HepG2 (cell line): Measurements from ENCODE around the gene PMEPA1. TPM values are rescaled to one million over a fixed set of nuclear protein-coding genes. Genes with fewer than 3 reads are reported as not detected.
A peak's percentile ranks its signal among the peaks of the same experiment; 100 is the strongest.

Experiments used
- ATAC-seq: fragments of 200-7000 bp; cut with Tn5 transposase; 3 replicates; pipeline ENCODE4 v1.9.1; 2020; ENCODE audit warnings: mild to moderate bottlenecking, moderate library complexity
- BruUV-seq: library from RNA; stranded (reverse); fragments of 400-500 nt; replicated peaks from 2 replicates; lab custom pipeline; 2021; lab: Mats Ljungman, UMichigan
- CTCF ChIA-PET: fragments of 300-600 bp; formaldehyde crosslinking; extraction: SDS; loops from one replicate; lab custom pipeline; 2021; ENCODE audit warnings: low total read pairs, inconsistent platforms, low intra/inter-chr PET ratio; lab: Yijun Ruan, JAX
- POLR2A ChIA-PET: fragments of 350-600 bp; sonication (Branson Sonifier 250); formaldehyde crosslinking; loops from one replicate; lab custom pipeline; 2020; ENCODE audit warnings: antibody characterized with exemption, inconsistent platforms; lab: Yijun Ruan, JAX
- DNase-seq: peaks from one replicate; pipeline ENCODE4 v3.0.0-alpha.2; 2015; ENCODE audit warnings: low spot score
- FAIRE-seq: peaks from 3 replicates; lab custom pipeline; 2011; peaks lifted over from hg19 to GRCh38; lab: Jason Lieb, UNC
- H2AFZ ChIP-seq: one replicate; pipeline ENCODE4 v1.6.1; 2011; ENCODE audit warnings: low read length, inconsistent platforms
- H3K27ac ChIP-seq: fragments of 300-600 bp; 3 replicates; pipeline ENCODE4 v1.8.0; 2011; ENCODE audit warnings: mixed run types, mild to moderate bottlenecking, mixed read lengths, low read length, inconsistent platforms; ENCODE audit not compliant: insufficient read depth; ENCODE audit errors: extremely low read length
- H3K27me3 ChIP-seq, 2 experiments: fragments of 200-600 bp in 1 of 2; 2 replicates in 1 of 2; 3 replicates in 1 of 2; pipeline versions ENCODE4 v1.6.0 to v1.8.0; 2011; ENCODE audit warnings: low read length in 2 of 2, mild to moderate bottlenecking in 2 of 2, moderate library complexity in 2 of 2, inconsistent platforms in 1 of 2; ENCODE audit not compliant: insufficient read depth in 2 of 2, control insufficient read depth in 1 of 2
- H3K36me3 ChIP-seq, 2 experiments: fragments of 200-600 bp in 1 of 2; replicated peaks in 1 of 2; 2 replicates in 1 of 2; 3 replicates in 1 of 2; pipeline versions ENCODE4 v1.5.1 to v1.8.0; 2011; ENCODE audit warnings: low read length in 2 of 2, inconsistent platforms in 1 of 2; ENCODE audit not compliant: insufficient read depth in 2 of 2, control insufficient read depth in 1 of 2
- H3K4me1 ChIP-seq: 2 replicates; pipeline ENCODE4 v1.5.1; 2012; ENCODE audit warnings: low read length, inconsistent platforms; ENCODE audit not compliant: insufficient read depth
- H3K4me2 ChIP-seq: 2 replicates; pipeline ENCODE4 v1.6.0; 2011; ENCODE audit warnings: low read depth, low read length, inconsistent platforms
- H3K4me3 ChIP-seq, 3 experiments: fragments of 200-600 bp in 1 of 3; sonication (generic), shearing (Covaris generic) in 1 of 3; replicated peaks in 1 of 3; 2 replicates each; pipeline ENCODE4 v1.5.1; 2011 to 2016; ENCODE audit warnings: low read length in 3 of 3, inconsistent platforms in 2 of 3, low read depth in 2 of 3, mild to moderate bottlenecking in 2 of 3, control low read depth in 1 of 3, mixed read lengths in 1 of 3; ENCODE audit not compliant: insufficient read depth in 1 of 3
- H3K79me2 ChIP-seq: one replicate; pipeline ENCODE4 v1.6.1; 2011; ENCODE audit warnings: low read length, inconsistent platforms; ENCODE audit not compliant: insufficient read depth
- H3K9ac ChIP-seq: 2 replicates; pipeline ENCODE4 v1.6.0; 2011; ENCODE audit warnings: mild to moderate bottlenecking, low read depth, low read length, inconsistent platforms; ENCODE audit not compliant: insufficient read depth
- H3K9me3 ChIP-seq: 2 replicates; pipeline ENCODE4 v1.5.1; 2012; ENCODE audit warnings: mild to moderate bottlenecking, low read length
- H4K20me1 ChIP-seq: 2 replicates; pipeline ENCODE4 v1.6.0; 2011; ENCODE audit warnings: inconsistent platforms, mild to moderate bottlenecking, low read length, moderate library complexity; ENCODE audit not compliant: insufficient read depth
- EZH2 ChIP-seq: conservative IDR thresholded peaks from 2 replicates; pipeline ENCODE4 v1.6.1; 2012; ENCODE audit warnings: mild to moderate bottlenecking, low read depth, low read length, moderate library complexity
- HHEX ChIP-seq: IDR thresholded peaks from 2 replicates; pipeline ENCODE4 v1.6.1; 2016; ENCODE audit warnings: control low read depth
- NCOA1 ChIP-seq: sonication (generic); formaldehyde crosslinking; IDR thresholded peaks from 2 replicates; pipeline ENCODE4 v1.9.0; 2021; ENCODE audit warnings: missing genetic modification reagents
- TGIF2 ChIP-seq: IDR thresholded peaks from 2 replicates; pipeline ENCODE4 v1.6.1; 2016; ENCODE audit warnings: control low read depth, missing compliant biosample characterization
- ZFP90 ChIP-seq: sonication (generic); formaldehyde crosslinking; IDR thresholded peaks from 2 replicates; pipeline ENCODE4 v1.8.0; 2022; ENCODE audit warnings: missing genetic modification reagents, mild to moderate bottlenecking, inconsistent platforms, borderline replicate concordance
- ZNF331 ChIP-seq: sonication (generic); formaldehyde crosslinking; IDR thresholded peaks from 2 replicates; pipeline ENCODE4 v1.4.0; 2020; ENCODE audit warnings: missing genetic modification reagents
- ZNF354B ChIP-seq: sonication (generic); formaldehyde crosslinking; IDR thresholded peaks from 2 replicates; pipeline ENCODE4 v1.8.0; 2022; ENCODE audit warnings: mild to moderate bottlenecking, missing genetic modification reagents
- ZNF547 ChIP-seq: sonication (generic); formaldehyde crosslinking; IDR thresholded peaks from 2 replicates; pipeline ENCODE4 v1.5.1; 2020; ENCODE audit warnings: mild to moderate bottlenecking, missing genetic modification reagents
- ZNF570 ChIP-seq: sonication (generic); formaldehyde crosslinking; IDR thresholded peaks from 2 replicates; pipeline ENCODE4 v1.4.0; 2020; ENCODE audit warnings: mild to moderate bottlenecking, missing genetic modification reagents, borderline replicate concordance
- WGBS: methylation state at CpG from one replicate; pipeline ENCODE4 v1.1.6; 2017; ENCODE audit warnings: low lambda C conversion rate; 5-methylcytosine and 5-hydroxymethylcytosine counted together
- in situ Hi-C: cut with HindIII; loops from 2 replicates; pipeline ENCODE4 v1.10.0; 2017; ENCODE audit warnings: low pct_unique_long_range_greater_than_20kb; ENCODE audit not compliant: extremely low pct_ligation_motif_present
- intact Hi-C: fragments of 100-400 bp; cut with micrococcal nuclease; formaldehyde crosslinking; loops from one replicate; pipeline ENCODE4 v1.10.0; 2022; ENCODE audit not compliant: unreplicated experiment
- polyA plus RNA-seq, 8 experiments: library from polyadenylated mRNA; depleted of rRNA in 3 of 8; stranded (reverse) in 7 of 8; unstranded in 1 of 8; fragments of >200 nt; fragmentation: Illumina TruSeq in 4 of 8; extraction: Trizol in 4 of 8; gene quantifications; 2 replicates each; pipeline versions ENCODE4 v1.2.1 to v1.2.3, GENCODE V29; 2011 to 2016; ENCODE audit warnings: low read depth in 4 of 8, missing spikeins in 1 of 8, mixed read lengths in 1 of 8; ENCODE audit not compliant: insufficient read depth in 1 of 8
- total RNA-seq, 5 experiments: library from RNA; depleted of rRNA; stranded (reverse); fragments of >200 nt; fragmentation: Illumina TruSeq; extraction: Trizol; gene quantifications; 2 replicates each; pipeline ENCODE4 v1.2.3, GENCODE V29; 2016; ENCODE audit warnings: low read depth in 1 of 5
- TF ChIP-seq, protein P1 (sequence below): sonication (generic); formaldehyde crosslinking; IDR thresholded peaks from 2 replicates; pipeline ENCODE4 v1.5.0; 2020; ENCODE audit warnings: mild to moderate bottlenecking, missing genetic modification reagents, borderline replicate concordance
- TF ChIP-seq, protein P2 (sequence below): sonication (generic); formaldehyde crosslinking; IDR thresholded peaks from 2 replicates; pipeline ENCODE4 v1.4.0; 2020; ENCODE audit warnings: mild to moderate bottlenecking, missing genetic modification reagents

Gene PMEPA1
- total and polyA plus RNA-seq, 2 of the 13 experiments (the other 11 are each of a cell fraction or from before 2014, with no cell fraction given): not detected

DNA sequence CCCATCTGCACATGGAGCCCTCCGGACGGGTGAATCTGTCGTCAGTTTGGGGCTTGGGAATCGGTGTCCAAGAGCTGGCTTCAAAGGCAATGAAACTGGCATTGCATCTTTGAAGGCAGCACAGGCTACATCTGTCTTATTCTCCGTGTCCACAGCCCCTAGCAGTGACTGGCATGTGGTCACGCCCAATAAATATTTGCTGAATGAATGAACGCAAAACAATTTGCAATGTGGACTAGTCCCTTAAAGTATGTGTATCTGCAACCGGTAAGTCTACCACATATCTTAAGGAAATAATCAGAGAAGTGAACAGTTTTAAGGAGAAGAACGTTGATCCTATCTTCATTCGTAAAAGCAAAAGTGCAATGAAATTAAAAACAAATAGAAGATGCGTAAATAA, 8.0 kb upstream of the PMEPA1 start:
- in situ Hi-C loops: no loop called here
- H3K4me3 ChIP-seq: no peak overlapping the region
- CTCF ChIA-PET: no interaction called here
- peaks cover 13 to 69% of the 10 kb centered on the region in 2 experiments for H3K27me3 ChIP-seq
- H3K4me2 ChIP-seq: no peak overlapping the region
- H3K27ac ChIP-seq: no peak overlapping the region
- WGBS: 36% methylated on average over 11 of the region's 11 CpGs
- intact Hi-C loops: no loop called here
- no peak for DNase-seq
- no peak for FAIRE-seq
- no peak for ATAC-seq
- no peak overlapping the region for H2AFZ ChIP-seq
- H3K4me1 ChIP-seq: no peaks in the 10 kb centered on the region
- H3K79me2 ChIP-seq: no peaks in the 10 kb centered on the region
- BruUV-seq: no TSS peak
- TF ChIP-seq EZH2: 0 out of 2 replicates have a peak, but pooled peaks have one; percentile 23
- no peak for TF ChIP-seq ZNF354B
- H3K9ac ChIP-seq: no peak overlapping the region
- POLR2A ChIA-PET: no interaction called here
- H3K36me3 ChIP-seq: no peaks in the 10 kb centered on the region
- no peaks in the 10 kb centered on the region for H4K20me1 ChIP-seq
- H3K9me3 ChIP-seq: no peaks in the 10 kb centered on the region

DNA sequence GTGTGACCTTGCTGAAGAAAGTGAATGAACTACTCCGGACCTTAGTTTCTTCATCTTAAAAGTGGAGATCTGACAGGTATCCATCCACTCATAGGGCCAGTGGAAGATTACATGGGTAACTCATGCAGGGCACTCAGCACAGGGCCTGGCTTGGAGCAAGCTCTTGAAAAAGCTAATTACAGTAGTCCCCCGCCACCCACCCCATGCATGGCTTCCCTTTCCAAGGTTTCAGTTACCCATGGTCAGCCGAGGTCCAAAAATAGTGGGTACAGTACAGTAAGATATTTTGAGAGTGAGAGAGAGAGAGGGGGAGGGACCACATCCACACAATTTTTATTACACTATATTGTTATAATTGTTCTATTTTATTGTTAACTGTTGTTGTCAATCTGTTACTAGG, 7.1 kb upstream of the PMEPA1 start:
- no peaks in the 10 kb centered on the region for H3K79me2 ChIP-seq
- H3K4me2 ChIP-seq: no peak overlapping the region
- WGBS: 0% methylated on average over 3 of the region's 3 CpGs
- H3K4me3 ChIP-seq: no peak overlapping the region
- peaks cover 15 to 69% of the 10 kb centered on the region in 2 experiments for H3K27me3 ChIP-seq
- no peak overlapping the region for H3K27ac ChIP-seq
- intact Hi-C loops (no loop called here), in situ Hi-C loops (no loop called here)
- CTCF ChIA-PET: no interaction called here
- H3K9ac ChIP-seq: no peak overlapping the region
- H3K9me3 ChIP-seq: no peaks in the 10 kb centered on the region
- H3K36me3 ChIP-seq: no peaks in the 10 kb centered on the region
- H3K4me1 ChIP-seq: no peaks in the 10 kb centered on the region
- POLR2A ChIA-PET: no interaction called here
- DNase-seq (no peak), ATAC-seq (no peak), FAIRE-seq (no peak)
- BruUV-seq: no TSS peak
- no peaks in the 10 kb centered on the region for H4K20me1 ChIP-seq
- TF ChIP-seq ZNF570 (CRISPR knock-in tag): no peak
- no peak for TF ChIP-seq HHEX (CRISPR knock-in tag)
- TF ChIP-seq ZNF547 (CRISPR knock-in tag): no peak
- TF ChIP-seq, protein P1, sequence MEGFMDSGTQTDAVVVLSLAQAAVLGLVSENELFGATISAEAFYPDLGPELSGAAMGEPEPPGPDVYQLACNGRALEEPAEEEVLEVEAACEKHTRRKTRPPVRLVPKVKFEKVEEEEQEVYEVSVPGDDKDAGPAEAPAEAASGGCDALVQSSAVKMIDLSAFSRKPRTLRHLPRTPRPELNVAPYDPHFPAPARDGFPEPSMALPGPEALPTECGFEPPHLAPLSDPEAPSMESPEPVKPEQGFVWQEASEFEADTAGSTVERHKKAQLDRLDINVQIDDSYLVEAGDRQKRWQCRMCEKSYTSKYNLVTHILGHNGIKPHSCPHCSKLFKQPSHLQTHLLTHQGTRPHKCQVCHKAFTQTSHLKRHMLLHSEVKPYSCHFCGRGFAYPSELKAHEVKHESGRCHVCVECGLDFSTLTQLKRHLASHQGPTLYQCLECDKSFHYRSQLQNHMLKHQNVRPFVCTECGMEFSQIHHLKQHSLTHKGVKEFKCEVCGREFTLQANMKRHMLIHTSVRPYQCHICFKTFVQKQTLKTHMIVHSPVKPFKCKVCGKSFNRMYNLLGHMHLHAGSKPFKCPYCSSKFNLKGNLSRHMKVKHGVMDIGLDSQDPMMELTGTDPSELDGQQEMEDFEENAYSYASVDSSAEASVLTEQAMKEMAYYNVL (CRISPR knock-in tag): no peak
- TF ChIP-seq, protein P2, sequence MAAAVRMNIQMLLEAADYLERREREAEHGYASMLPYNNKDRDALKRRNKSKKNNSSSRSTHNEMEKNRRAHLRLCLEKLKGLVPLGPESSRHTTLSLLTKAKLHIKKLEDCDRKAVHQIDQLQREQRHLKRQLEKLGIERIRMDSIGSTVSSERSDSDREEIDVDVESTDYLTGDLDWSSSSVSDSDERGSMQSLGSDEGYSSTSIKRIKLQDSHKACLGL (CRISPR knock-in tag): no peak
- TF ChIP-seq ZNF331 (CRISPR knock-in tag): no peak
- TF ChIP-seq ZFP90 (CRISPR knock-in tag): no peak
- TF ChIP-seq NCOA1 (CRISPR knock-in tag): no peak
- no peak for TF ChIP-seq TGIF2
- H2AFZ ChIP-seq: no peak overlapping the region
